HG03196 (cell line): Measurements from ENCODE around the gene ZNF423.

ENCODE experiments used
- ATAC-seq: cut with Tn5 transposase; IDR thresholded peaks from one replicate; pipeline ENCODE4 v1.9.1; 2021; ENCODE audit not compliant: unreplicated experiment

Gene ZNF423

DNA sequence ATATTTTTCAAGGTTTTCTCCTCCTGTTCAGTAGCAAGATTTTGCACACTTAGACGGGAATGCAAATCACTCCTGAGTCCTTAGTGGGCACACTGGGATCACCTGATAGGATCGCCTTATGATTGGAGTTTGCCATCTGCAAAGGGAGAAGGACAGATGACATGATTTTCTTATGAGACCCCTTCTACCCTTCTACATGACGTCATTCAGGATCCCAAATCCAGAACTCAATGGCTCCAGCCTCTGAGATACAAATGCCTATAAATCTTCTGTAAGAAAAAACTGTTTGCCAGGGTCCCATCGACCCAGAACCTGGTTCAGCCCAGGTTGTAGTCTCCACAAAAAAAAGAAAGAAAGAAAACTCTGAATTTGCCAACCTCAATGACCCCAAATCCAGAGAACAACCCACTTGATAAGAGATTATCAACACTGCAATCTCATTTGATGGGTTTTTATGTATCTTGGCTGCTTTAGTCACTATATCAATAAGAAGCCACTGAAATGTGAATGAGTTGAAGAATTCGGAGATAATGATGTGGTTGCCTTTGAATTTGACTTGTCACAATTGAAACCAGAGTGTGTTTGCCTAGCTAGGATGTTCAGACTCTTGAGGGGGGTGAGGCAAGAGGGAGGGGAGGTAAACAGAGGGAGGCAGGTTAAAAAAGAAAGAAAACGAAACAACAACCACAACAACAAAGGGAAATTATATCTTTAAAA is 6.7 kb downstream of the ZNF423 start:
- ATAC-seq, result no peak

GRCh38 chr16:49848530-49848929 is 7.4 kb downstream of the ZNF423 start:
- no peak for ATAC-seq

DNA sequence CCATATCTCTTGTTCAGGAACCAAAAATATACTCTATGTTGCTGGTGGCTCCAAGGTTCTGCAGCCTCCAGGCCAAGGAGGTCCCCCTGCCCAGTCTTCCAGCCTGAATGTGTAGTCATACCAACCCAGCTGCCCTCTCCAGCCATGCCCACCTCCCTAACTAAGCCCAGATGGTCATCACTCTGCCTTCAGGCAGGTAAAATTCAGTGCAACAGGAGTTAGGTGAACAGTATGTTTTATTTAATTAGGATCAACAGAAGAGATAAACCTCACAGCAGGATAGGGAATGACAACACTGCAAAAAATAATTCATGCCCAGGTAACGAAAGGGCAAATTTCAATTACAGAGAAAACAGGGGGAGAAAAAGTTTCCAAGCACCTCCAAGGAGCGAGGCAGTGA is 9.1 kb downstream of the ZNF423 start:
- no peak for ATAC-seq

- ATAC-seq, result no peak
Observed at GRCh38 chr16:49844359-49844758, 11.6 kb downstream of the ZNF423 start.

DNA sequence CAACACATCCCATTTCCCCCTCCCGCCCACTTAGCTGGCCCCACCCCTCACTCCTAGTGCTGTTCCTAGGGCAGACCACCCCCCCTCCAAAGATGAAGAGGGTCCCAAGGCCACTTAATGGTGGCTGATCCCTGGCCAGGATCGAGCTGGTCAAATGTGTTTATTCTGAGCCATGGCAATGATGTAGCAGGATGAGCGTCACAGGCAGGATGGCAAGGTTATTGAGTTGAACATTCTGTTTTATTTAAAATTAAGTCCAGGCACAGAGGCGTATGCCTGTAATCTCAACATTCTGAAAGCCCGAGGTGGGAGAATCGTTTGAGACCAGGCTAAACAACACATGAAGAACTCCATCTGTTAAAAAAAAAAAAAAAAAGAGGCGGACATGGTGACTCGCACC is 12.2 kb downstream of the ZNF423 start:
- ATAC-seq, result no peak

DNA sequence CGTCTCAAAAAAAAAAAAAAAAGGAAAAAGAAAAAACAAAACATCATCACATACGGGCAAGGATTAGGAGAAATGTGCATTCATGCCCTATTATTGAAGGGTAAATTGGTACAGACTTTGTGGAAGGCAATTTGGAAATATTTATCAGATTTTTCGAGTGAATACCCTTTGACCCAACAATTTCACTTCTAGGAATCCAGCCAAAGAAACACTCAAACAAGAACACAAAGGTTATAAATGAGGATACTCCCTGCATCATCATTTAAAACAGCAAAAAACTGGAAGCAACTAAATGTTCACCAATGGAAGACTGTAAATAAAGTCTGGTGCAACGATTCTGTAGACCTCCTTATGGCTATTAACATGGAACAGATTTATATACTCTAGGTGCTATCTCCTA is 12.9 kb downstream of the ZNF423 start:
- no peak for ATAC-seq

DNA sequence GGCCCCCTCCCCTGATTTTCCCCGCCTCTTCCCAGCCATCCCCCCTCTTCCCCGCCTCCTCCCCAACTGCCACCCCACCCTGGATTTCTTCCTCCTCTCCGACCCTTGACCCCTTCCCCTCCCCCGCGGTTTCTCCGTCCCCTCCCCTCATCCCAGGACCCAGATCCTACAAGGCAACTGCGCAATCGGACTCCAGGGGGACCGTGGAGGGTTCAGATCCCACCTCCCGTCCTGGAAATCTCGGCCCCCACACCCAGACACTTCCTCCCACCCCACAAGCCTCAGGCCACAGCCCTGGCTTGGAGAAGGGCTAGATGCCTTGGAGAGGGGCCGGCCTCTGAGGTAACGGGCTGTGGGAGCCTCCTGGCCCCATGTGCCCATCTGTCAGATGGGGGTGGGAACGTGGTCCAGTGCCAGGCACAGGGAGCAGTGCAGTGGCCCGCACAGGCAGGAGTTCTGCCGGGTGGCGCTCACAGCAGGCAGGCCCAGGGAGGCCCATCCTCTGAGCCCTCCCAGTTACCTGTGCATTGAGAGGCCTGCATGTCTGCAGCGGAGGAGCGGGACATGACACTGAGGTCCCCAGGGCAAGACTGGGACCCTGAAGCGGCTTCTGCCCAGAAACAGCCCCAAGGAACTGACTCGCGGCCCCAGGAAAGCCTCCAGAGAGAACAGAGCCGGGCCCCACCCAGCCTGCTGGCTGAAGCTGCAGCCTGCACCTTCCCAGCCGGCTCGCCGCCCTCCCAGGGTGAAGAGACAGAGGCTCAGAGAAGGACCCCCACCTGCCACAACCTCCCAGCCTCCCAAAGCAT is 16.7 kb downstream of the ZNF423 start:
- ATAC-seq, result no peak

GRCh38 chr16:49838441-49839016 is 17.4 kb downstream of the ZNF423 start:
- no peak for ATAC-seq

GRCh38 chr16:49837688-49838410 is 18.1 kb downstream of the ZNF423 start:
- ATAC-seq, result no peak

GRCh38 chr16:49836668-49837067 is 19.2 kb downstream of the ZNF423 start:
- no peak for ATAC-seq

GRCh38 chr16:49836218-49836617 is 19.7 kb downstream of the ZNF423 start:
- ATAC-seq, result no peak

GRCh38 chr16:49835161-49835777 is 20.6 kb downstream of the ZNF423 start:
- ATAC-seq, result no peak

- ATAC-seq, result no peak
Observed at GRCh38 chr16:49834531-49835151, 21.3 kb downstream of the ZNF423 start.

DNA sequence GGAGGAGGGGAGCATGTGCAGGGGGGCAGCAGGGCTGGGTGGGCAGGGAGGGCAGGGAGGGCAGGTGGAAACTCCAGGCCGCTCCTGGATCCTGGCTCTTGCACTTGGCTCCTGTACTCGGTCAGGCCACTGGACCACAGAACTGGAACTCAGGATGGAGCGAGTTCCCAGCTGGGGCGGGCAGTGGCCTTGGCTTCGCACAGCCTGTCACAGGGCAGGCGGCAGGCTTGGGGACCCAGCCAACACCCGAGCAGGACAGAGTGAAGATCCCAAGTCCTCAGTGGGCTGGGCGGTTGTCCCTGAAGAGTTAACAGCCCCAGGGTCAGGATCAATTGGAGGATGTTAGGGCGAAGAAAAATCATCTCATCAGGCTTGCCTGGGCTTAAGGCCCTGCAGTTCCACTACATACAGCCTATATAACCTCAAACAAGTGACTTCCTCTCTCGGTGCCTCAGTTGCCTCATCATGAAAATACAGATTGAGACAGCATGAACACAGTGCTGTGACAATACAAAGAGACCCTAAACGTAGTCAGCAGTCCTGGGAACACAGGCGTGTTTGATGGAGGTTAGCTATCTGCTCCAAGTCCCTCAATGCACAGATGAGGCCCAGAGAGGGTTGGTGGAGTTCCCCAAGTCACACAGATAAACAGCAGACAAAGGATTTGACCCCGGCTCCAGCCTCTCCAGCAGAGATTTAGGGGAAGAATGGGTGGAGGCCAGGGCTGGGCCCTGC is 21.9 kb downstream of the ZNF423 start:
- no peak for ATAC-seq

GRCh38 chr16:49833085-49833484 is 22.8 kb downstream of the ZNF423 start:
- ATAC-seq, result no peak

- ATAC-seq, result no peak
Observed at GRCh38 chr16:49832177-49832576, 23.7 kb downstream of the ZNF423 start.

DNA sequence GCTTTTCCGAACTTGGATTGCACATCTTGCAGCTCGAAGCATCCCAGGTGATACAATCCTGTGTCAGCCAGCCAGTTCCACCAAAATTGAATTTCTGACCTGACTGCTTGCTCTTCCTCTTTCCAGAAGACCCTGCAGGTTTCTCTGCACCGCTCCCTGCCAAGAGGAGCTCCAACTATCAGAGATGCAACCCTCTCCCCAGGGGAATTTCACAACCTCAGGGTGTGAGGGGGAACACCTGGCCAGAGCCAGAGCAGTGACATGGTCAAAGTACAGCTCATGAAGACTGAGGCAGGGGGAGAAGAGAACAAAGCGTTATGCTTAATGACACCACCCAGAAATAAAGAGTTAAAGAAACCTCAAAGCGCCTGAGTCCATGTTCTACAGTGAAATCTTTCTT is 25.0 kb downstream of the ZNF423 start:
- no peak for ATAC-seq

- no peak for ATAC-seq
Observed at GRCh38 chr16:49828533-49829267, 27.2 kb downstream of the ZNF423 start.

DNA sequence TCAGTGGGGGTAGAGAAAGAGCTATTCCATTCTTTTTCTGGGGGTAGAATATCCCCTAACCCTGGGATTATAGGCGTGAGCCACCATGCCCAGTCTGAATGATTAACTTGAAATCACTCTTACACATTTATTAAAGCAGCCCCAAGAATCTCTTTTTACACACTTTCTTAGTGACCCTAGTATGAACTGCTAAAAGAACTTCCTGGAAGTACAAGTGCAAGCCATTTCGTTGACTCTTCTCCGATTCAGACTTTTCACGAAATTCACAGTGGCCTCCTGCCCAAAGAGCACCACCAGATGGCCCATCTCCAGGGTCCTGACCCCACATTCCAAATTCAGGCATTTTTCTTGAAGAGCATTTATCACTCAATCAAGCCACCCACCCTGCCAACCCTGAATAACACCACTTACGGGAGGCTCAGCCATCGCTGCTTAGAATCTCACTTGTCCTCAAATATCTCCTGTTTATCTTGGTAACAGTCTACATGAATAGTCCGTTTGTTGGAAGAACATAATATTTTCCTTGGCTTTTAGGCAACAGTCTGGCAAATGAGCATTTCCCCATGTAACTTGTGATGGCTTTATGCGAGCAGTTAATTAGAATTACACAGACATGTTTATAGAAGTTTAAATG is 28.0 kb downstream of the ZNF423 start:
- no peak for ATAC-seq
